ENCODE data around the gene RELL2.
"Not testable (repeated sequence)": the region's sequence is repeated elsewhere in the genome, so short reads cannot be mapped to it uniquely, and the experiment has no call there.

Gene RELL2

GRCh38 chr5:141636413-141637122 is at the start of gene RELL2, which contains the start of gene HDAC3:
RELL2 (plus strand) TSS chr5:141636997; CDS start chr5:141638226, 1,229 bp downstream.
HDAC3 (minus strand) TSS chr5:141636849; CDS start chr5:141636790, 59 bp downstream.
- Mint-ChIP-seq H3K4me3 (peak within 1 kb of the TSS; percentile 91 to 92), H3K4me1 (peaks cover 33 to 47% of the 10 kb centered on the region in 2 donors), H3K27ac (peak within 1 kb of the TSS; percentile 93), H3K9me3 (no peaks in the 10 kb centered on the region), H3K36me3 (peaks cover 6 to 19% of the 10 kb centered on the region in 2 donors), H3K27me3 (no peaks in the 10 kb centered on the region)
- peak; percentile 80 to 88 for ATAC-seq (replicated peaks)
- peak; percentile 90 for DNase-seq

- no peaks in the 10 kb centered on the region for H3K27me3 Mint-ChIP-seq
- ATAC-seq (replicated peaks) (no peak), DNase-seq (no peak)
- no peak overlapping the region for H3K27ac Mint-ChIP-seq
- peaks cover 23 to 36% of the 10 kb centered on the region in 2 donors for H3K4me1 Mint-ChIP-seq
- H3K36me3 Mint-ChIP-seq = peaks cover 20 to 44% of the 10 kb centered on the region in 2 donors
- no peak overlapping the region for H3K4me3 Mint-ChIP-seq
- H3K9me3 Mint-ChIP-seq = no peaks in the 10 kb centered on the region
Measured at GRCh38 chr5:141590127-141590526, 46.7 kb upstream of the RELL2 start.

- H3K36me3 Mint-ChIP-seq = peaks cover 10 to 21% of the 10 kb centered on the region in 2 donors
- peaks cover 28 to 50% of the 10 kb centered on the region in 2 donors for H3K4me1 Mint-ChIP-seq
- H3K27ac Mint-ChIP-seq = no peak overlapping the region
- H3K27me3 Mint-ChIP-seq = no peaks in the 10 kb centered on the region
- no peak overlapping the region for H3K4me3 Mint-ChIP-seq
- DNase-seq (no peak), ATAC-seq (replicated peaks) (no peak)
- no peaks in the 10 kb centered on the region for H3K9me3 Mint-ChIP-seq
Measured at GRCh38 chr5:141596867-141597266, 39.9 kb upstream of the RELL2 start.

GRCh38 chr5:141597394-141597793 is 39.4 kb upstream of the RELL2 start:
- Mint-ChIP-seq H3K9me3 (no peaks in the 10 kb centered on the region), H3K4me3 (no peak overlapping the region), H3K27ac (no peak overlapping the region), H3K4me1 (peaks cover 26 to 46% of the 10 kb centered on the region in 2 donors), H3K27me3 (no peaks in the 10 kb centered on the region), H3K36me3 (peaks cover 10 to 21% of the 10 kb centered on the region in 2 donors)
- DNase-seq = no peak
- ATAC-seq (replicated peaks) = peak; percentile 42 to 74

- H3K36me3 Mint-ChIP-seq = peaks cover 10 to 21% of the 10 kb centered on the region in 2 donors
- H3K27me3 Mint-ChIP-seq = no peaks in the 10 kb centered on the region
- peaks cover 24 to 46% of the 10 kb centered on the region in 2 donors for H3K4me1 Mint-ChIP-seq
- no peaks in the 10 kb centered on the region for H3K9me3 Mint-ChIP-seq
- DNase-seq (no peak), ATAC-seq (replicated peaks) (no peak)
- H3K27ac Mint-ChIP-seq = no peak overlapping the region
- H3K4me3 Mint-ChIP-seq = no peak overlapping the region
Measured at GRCh38 chr5:141597814-141598213, 39.0 kb upstream of the RELL2 start.

- ATAC-seq (replicated peaks) = no peak
- H3K36me3 Mint-ChIP-seq = peaks cover 10 to 21% of the 10 kb centered on the region in 2 donors
- no peaks in the 10 kb centered on the region for H3K9me3 Mint-ChIP-seq
- H3K4me3 Mint-ChIP-seq = no peak overlapping the region
- DNase-seq = no peak
- no peak overlapping the region for H3K27ac Mint-ChIP-seq
- H3K4me1 Mint-ChIP-seq = peaks cover 23 to 47% of the 10 kb centered on the region in 2 donors
- no peaks in the 10 kb centered on the region for H3K27me3 Mint-ChIP-seq
Measured at GRCh38 chr5:141598391-141599345, 38.1 kb upstream of the RELL2 start.

- Mint-ChIP-seq H3K27ac (no peak overlapping the region), H3K4me3 (no peak overlapping the region), H3K9me3 (no peaks in the 10 kb centered on the region)
Measured at GRCh38 chr5:141602606-141603005, 34.2 kb upstream of the RELL2 start.

GRCh38 chr5:141603923-141604717 is 32.7 kb upstream of the RELL2 start:
- no peak for DNase-seq
- ATAC-seq (replicated peaks) = no peak
- H3K27ac Mint-ChIP-seq = peak overlapping the region; percentile 68
- H3K36me3 Mint-ChIP-seq = peaks cover 8 to 22% of the 10 kb centered on the region in 2 donors
- H3K4me3 Mint-ChIP-seq = peak overlapping the region; percentile 22 to 26
- no peaks in the 10 kb centered on the region for H3K27me3 Mint-ChIP-seq
- H3K4me1 Mint-ChIP-seq = peaks cover 40 to 69% of the 10 kb centered on the region in 2 donors
- H3K9me3 Mint-ChIP-seq = no peaks in the 10 kb centered on the region

More at GRCh38 chr5:141602606-141603005, 34.2 kb upstream of the RELL2 start:
- H3K4me1 Mint-ChIP-seq = peaks cover 35 to 66% of the 10 kb centered on the region in 2 donors
- H3K36me3 Mint-ChIP-seq = peaks cover 8 to 22% of the 10 kb centered on the region in 2 donors
- ATAC-seq (replicated peaks) (no peak), DNase-seq (no peak)
- H3K27me3 Mint-ChIP-seq = no peaks in the 10 kb centered on the region

GRCh38 chr5:141605523-141606277 is 31.1 kb upstream of the RELL2 start:
- Mint-ChIP-seq H3K27ac (peak overlapping the region; percentile 87), H3K4me3 (peak overlapping the region; percentile 56 to 57), H3K9me3 (no peaks in the 10 kb centered on the region), H3K36me3 (peaks cover 12 to 24% of the 10 kb centered on the region in 2 donors), H3K4me1 (peaks cover 35 to 66% of the 10 kb centered on the region in 2 donors), H3K27me3 (no peaks in the 10 kb centered on the region)
- ATAC-seq (replicated peaks) = peak; percentile 99 to 100
- DNase-seq = peak; percentile 70

GRCh38 chr5:141608046-141608445 is 28.8 kb upstream of the RELL2 start:
- peaks cover 14 to 34% of the 10 kb centered on the region in 2 donors for H3K36me3 Mint-ChIP-seq
- no peak for ATAC-seq (replicated peaks)
- no peaks in the 10 kb centered on the region for H3K9me3 Mint-ChIP-seq
- no peaks in the 10 kb centered on the region for H3K27me3 Mint-ChIP-seq
- peak overlapping the region; percentile 56 for H3K27ac Mint-ChIP-seq
- H3K4me1 Mint-ChIP-seq = peaks cover 35 to 77% of the 10 kb centered on the region in 2 donors
- no peak overlapping the region for H3K4me3 Mint-ChIP-seq
- DNase-seq = no peak

GRCh38 chr5:141608557-141608956 is 28.2 kb upstream of the RELL2 start:
- peaks cover 39 to 81% of the 10 kb centered on the region in 2 donors for H3K4me1 Mint-ChIP-seq
- peak overlapping the region; percentile 20 for H3K27ac Mint-ChIP-seq
- peaks cover 17 to 39% of the 10 kb centered on the region in 2 donors for H3K36me3 Mint-ChIP-seq
- DNase-seq (no peak), ATAC-seq (replicated peaks) (no peak)
- H3K4me3 Mint-ChIP-seq = no peak overlapping the region
- no peaks in the 10 kb centered on the region for H3K27me3 Mint-ChIP-seq
- no peaks in the 10 kb centered on the region for H3K9me3 Mint-ChIP-seq

GRCh38 chr5:141609044-141609443 is 27.8 kb upstream of the RELL2 start:
- DNase-seq = no peak
- peaks cover 17 to 39% of the 10 kb centered on the region in 2 donors for H3K36me3 Mint-ChIP-seq

GRCh38 chr5:141609921-141610320 is 26.9 kb upstream of the RELL2 start:
- peaks cover 31 to 80% of the 10 kb centered on the region in 2 donors for H3K4me1 Mint-ChIP-seq
- not testable (repeated sequence) for H3K27ac Mint-ChIP-seq; H3K27me3 Mint-ChIP-seq; ATAC-seq (replicated peaks); DNase-seq; H3K4me3 Mint-ChIP-seq; H3K9me3 Mint-ChIP-seq
- peaks cover 16 to 34% of the 10 kb centered on the region in 2 donors for H3K36me3 Mint-ChIP-seq

More at GRCh38 chr5:141609044-141609443, 27.8 kb upstream of the RELL2 start:
- no peak for ATAC-seq (replicated peaks)
- Mint-ChIP-seq H3K27ac (no peak overlapping the region), H3K27me3 (no peaks in the 10 kb centered on the region), H3K9me3 (no peaks in the 10 kb centered on the region), H3K4me1 (peaks cover 37 to 81% of the 10 kb centered on the region in 2 donors), H3K4me3 (no peak overlapping the region)

Data from stimulated activated naive B cell treated with anti-CD40 and anti-IgM and Interleukin-4, amounts not matched to agents 10 μg/mL and 1 μg/mL and 100 μg/mL, for 72 hours (primary cell).